ENCODE measurements around the gene UBA1.

Gene UBA1

GRCh38 chrX:47158131-47158530, 35.5 kb upstream of the UBA1 start:
- Histone ChIP-seq H3K27ac (ENCODE audit: low read depth, low read length) (no peak overlapping the region), H3K27me3 (ENCODE audit: insufficient read depth, low read length, poor library complexity) (no peaks in the 10 kb centered on the region), H3K4me2 (ENCODE audit: low read length) (no peak overlapping the region), H3K18ac (ENCODE audit: low read length) (no peak overlapping the region), H4K8ac (ENCODE audit: low read depth, low read length) (no peak overlapping the region), H2BK5ac (ENCODE audit: low read length) (no peak overlapping the region), H2BK15ac (replicated peaks; ENCODE audit: low read depth) (no peak overlapping the region), H2AK5ac (ENCODE audit: low read length) (no peak overlapping the region), H3K23ac (ENCODE audit: low read length) (no peak overlapping the region), H4K5ac (ENCODE audit: low read length) (no peak overlapping the region), H3K79me2 (ENCODE audit: control insufficient read depth, insufficient read depth, low read length) (peaks cover 13% of the 10 kb centered on the region), H3K4me1 (ENCODE audit: control insufficient read depth, low read depth, low read length) (no peaks in the 10 kb centered on the region), H3K36me3 (ENCODE audit: control insufficient read depth, insufficient read depth, low read length) (no peaks in the 10 kb centered on the region), H3K79me1 (ENCODE audit: low read length) (no peaks in the 10 kb centered on the region), H3K9ac (ENCODE audit: low read length) (no peak overlapping the region), H3K4ac (ENCODE audit: low read depth, low read length) (no peak overlapping the region), H3K56ac (ENCODE audit: low read length) (no peak overlapping the region), H2BK120ac (ENCODE audit: low read depth, low read length) (no peak overlapping the region), H3K4me3 (ENCODE audit: low read length) (no peak overlapping the region)
- no CpG with 5 or more reads among the region's 16 CpGs for WGBS (ENCODE audit: extremely low coverage, insufficient coverage, low lambda C conversion rate)
- DNase-seq, result no peak

DNA sequence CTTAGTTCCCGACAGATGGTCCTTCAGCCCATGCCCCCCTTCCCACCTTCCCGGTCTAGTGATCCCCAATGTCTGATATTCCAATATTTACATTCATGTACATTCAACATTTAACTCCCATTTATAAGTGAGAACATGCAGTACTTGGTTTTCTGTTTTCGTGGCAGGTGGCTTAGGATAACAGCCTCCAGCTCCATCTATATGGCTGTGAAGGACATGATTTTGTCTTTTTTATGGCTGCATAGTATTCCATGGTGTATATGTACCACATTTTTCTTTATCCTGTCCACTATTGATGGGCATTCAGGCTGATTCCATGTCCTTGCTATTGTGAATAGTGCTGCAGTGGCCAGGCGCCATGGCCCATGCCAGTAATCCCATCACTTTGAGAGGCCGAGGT, 34.8 kb upstream of the UBA1 start:
- H3K36me3 ChIP-seq (ENCODE audit: control insufficient read depth, insufficient read depth, low read length), result no peaks in the 10 kb centered on the region
- H3K4me2 ChIP-seq (ENCODE audit: low read length), result no peak overlapping the region
- H3K23ac ChIP-seq (ENCODE audit: low read length), result no peak overlapping the region
- no peak overlapping the region for H3K18ac ChIP-seq (ENCODE audit: low read length)
- WGBS (ENCODE audit: extremely low coverage, insufficient coverage, low lambda C conversion rate), result no CpG with 5 or more reads among the region's 5 CpGs
- H3K56ac ChIP-seq (ENCODE audit: low read length), result no peak overlapping the region
- peaks cover 13% of the 10 kb centered on the region for H3K79me2 ChIP-seq (ENCODE audit: control insufficient read depth, insufficient read depth, low read length)
- H3K9ac ChIP-seq (ENCODE audit: low read length), result no peak overlapping the region
- H2BK15ac ChIP-seq (replicated peaks; ENCODE audit: low read depth), result no peak overlapping the region
- H3K4me3 ChIP-seq (ENCODE audit: low read length), result no peak overlapping the region
- no peak overlapping the region for H2BK5ac ChIP-seq (ENCODE audit: low read length)
- H3K4me1 ChIP-seq (ENCODE audit: control insufficient read depth, low read depth, low read length), result no peaks in the 10 kb centered on the region
- H3K27ac ChIP-seq (ENCODE audit: low read depth, low read length), result no peak overlapping the region
- H3K79me1 ChIP-seq (ENCODE audit: low read length), result no peaks in the 10 kb centered on the region
- H4K8ac ChIP-seq (ENCODE audit: low read depth, low read length), result no peak overlapping the region
- H4K5ac ChIP-seq (ENCODE audit: low read length), result no peak overlapping the region
- H2AK5ac ChIP-seq (ENCODE audit: low read length), result no peak overlapping the region
- no peak overlapping the region for H3K4ac ChIP-seq (ENCODE audit: low read depth, low read length)
- DNase-seq, result no peak
- no peak overlapping the region for H2BK120ac ChIP-seq (ENCODE audit: low read depth, low read length)
- no peaks in the 10 kb centered on the region for H3K27me3 ChIP-seq (ENCODE audit: insufficient read depth, low read length, poor library complexity)

DNA sequence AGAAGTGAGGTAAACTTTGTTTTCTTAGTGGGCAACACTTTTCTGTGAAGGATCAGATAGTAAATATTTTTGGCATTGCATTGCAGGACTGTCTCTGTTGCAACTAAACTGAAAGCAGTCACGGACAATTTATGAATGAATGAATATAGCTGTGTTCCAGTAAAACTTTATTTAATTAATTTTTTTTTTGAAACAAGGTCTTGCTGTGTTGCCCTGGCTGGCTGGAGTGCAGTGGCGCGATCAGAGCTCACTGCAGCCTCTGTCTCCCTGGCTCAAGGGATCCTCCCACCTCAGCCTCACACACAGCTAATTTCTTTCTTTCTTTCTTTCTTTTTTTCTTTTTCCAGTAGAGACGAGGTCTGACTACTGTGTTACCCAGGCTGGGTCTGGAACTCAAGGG, 32.8 kb upstream of the UBA1 start:
- H3K18ac ChIP-seq (ENCODE audit: low read length), result no peak overlapping the region
- H3K4me2 ChIP-seq (ENCODE audit: low read length), result no peak overlapping the region
- no peak overlapping the region for H3K27ac ChIP-seq (ENCODE audit: low read depth, low read length)
- H3K9ac ChIP-seq (ENCODE audit: low read length), result no peak overlapping the region
- no peak overlapping the region for H3K4ac ChIP-seq (ENCODE audit: low read depth, low read length)
- H2BK15ac ChIP-seq (replicated peaks; ENCODE audit: low read depth), result no peak overlapping the region
- no peak overlapping the region for H4K5ac ChIP-seq (ENCODE audit: low read length)
- H3K56ac ChIP-seq (ENCODE audit: low read length), result no peak overlapping the region
- no peaks in the 10 kb centered on the region for H3K79me1 ChIP-seq (ENCODE audit: low read length)
- no peak overlapping the region for H4K8ac ChIP-seq (ENCODE audit: low read depth, low read length)
- no peak overlapping the region for H2AK5ac ChIP-seq (ENCODE audit: low read length)
- H3K36me3 ChIP-seq (ENCODE audit: control insufficient read depth, insufficient read depth, low read length), result no peaks in the 10 kb centered on the region
- no peaks in the 10 kb centered on the region for H3K27me3 ChIP-seq (ENCODE audit: insufficient read depth, low read length, poor library complexity)
- H3K4me1 ChIP-seq (ENCODE audit: control insufficient read depth, low read depth, low read length), result no peaks in the 10 kb centered on the region
- H3K23ac ChIP-seq (ENCODE audit: low read length), result no peak overlapping the region
- peaks cover 13% of the 10 kb centered on the region for H3K79me2 ChIP-seq (ENCODE audit: control insufficient read depth, insufficient read depth, low read length)
- no peak overlapping the region for H2BK5ac ChIP-seq (ENCODE audit: low read length)
- no peak overlapping the region for H3K4me3 ChIP-seq (ENCODE audit: low read length)
- WGBS (ENCODE audit: extremely low coverage, insufficient coverage, low lambda C conversion rate), result no CpG with 5 or more reads among the region's 4 CpGs
- no peak overlapping the region for H2BK120ac ChIP-seq (ENCODE audit: low read depth, low read length)
- no peak for DNase-seq

DNA sequence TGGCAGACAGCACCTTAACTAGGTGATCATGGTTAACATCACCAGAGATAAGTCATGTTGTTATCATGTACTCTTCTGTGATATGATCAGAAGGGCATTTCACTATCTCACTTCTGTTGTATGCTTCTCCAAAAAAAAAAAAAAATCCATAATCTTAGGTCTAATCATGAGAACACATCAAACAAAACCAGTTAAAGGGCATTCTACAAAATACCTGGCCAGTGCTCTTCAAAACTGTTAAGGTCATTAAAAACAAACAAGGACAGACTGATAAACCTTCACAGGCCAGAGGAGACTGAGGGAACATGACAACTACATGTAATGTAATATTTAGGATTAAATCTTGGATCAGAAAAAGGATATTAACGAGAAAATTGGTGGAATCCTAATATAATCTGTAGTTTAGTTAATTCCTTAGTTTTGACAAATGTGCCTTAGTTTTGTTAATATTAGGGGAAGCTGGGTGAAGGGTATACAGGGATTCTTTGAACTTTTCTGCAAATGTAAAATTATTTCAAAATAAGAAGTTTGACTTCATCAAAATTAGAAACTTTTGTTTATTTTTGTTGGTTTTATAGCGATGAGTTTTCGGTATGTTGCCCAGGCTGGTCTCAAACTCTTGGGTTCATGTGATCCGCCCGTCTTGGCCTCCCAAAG, 30.6 kb upstream of the UBA1 start:
- Histone ChIP-seq H3K27me3 (ENCODE audit: insufficient read depth, low read length, poor library complexity) (no peaks in the 10 kb centered on the region), H3K27ac (ENCODE audit: low read depth, low read length) (no peak overlapping the region), H3K9ac (ENCODE audit: low read length) (no peak overlapping the region), H3K56ac (ENCODE audit: low read length) (no peak overlapping the region), H3K4ac (ENCODE audit: low read depth, low read length) (no peak overlapping the region), H3K36me3 (ENCODE audit: control insufficient read depth, insufficient read depth, low read length) (no peaks in the 10 kb centered on the region), H3K18ac (ENCODE audit: low read length) (no peak overlapping the region), H2AK5ac (ENCODE audit: low read length) (no peak overlapping the region), H3K4me1 (ENCODE audit: control insufficient read depth, low read depth, low read length) (no peaks in the 10 kb centered on the region), H3K79me1 (ENCODE audit: low read length) (no peaks in the 10 kb centered on the region), H2BK15ac (replicated peaks; ENCODE audit: low read depth) (no peak overlapping the region), H2BK120ac (ENCODE audit: low read depth, low read length) (no peak overlapping the region), H3K79me2 (ENCODE audit: control insufficient read depth, insufficient read depth, low read length) (no peaks in the 10 kb centered on the region), H3K4me2 (ENCODE audit: low read length) (no peak overlapping the region), H3K23ac (ENCODE audit: low read length) (no peak overlapping the region), H3K4me3 (ENCODE audit: low read length) (no peak overlapping the region), H4K5ac (ENCODE audit: low read length) (no peak overlapping the region), H4K8ac (ENCODE audit: low read depth, low read length) (no peak overlapping the region), H2BK5ac (ENCODE audit: low read length) (no peak overlapping the region)
- no peak for DNase-seq
- WGBS (ENCODE audit: extremely low coverage, insufficient coverage, low lambda C conversion rate), result 100% methylated on average over 1 of the region's 5 CpGs

GRCh38 chrX:47164420-47164819, 29.2 kb upstream of the UBA1 start:
- Histone ChIP-seq H3K18ac (ENCODE audit: low read length) (no peak overlapping the region), H4K8ac (ENCODE audit: low read depth, low read length) (no peak overlapping the region), H3K4ac (ENCODE audit: low read depth, low read length) (no peak overlapping the region), H2AK5ac (ENCODE audit: low read length) (no peak overlapping the region), H2BK120ac (ENCODE audit: low read depth, low read length) (no peak overlapping the region), H3K36me3 (ENCODE audit: control insufficient read depth, insufficient read depth, low read length) (no peaks in the 10 kb centered on the region), H3K79me2 (ENCODE audit: control insufficient read depth, insufficient read depth, low read length) (no peaks in the 10 kb centered on the region), H3K27me3 (ENCODE audit: insufficient read depth, low read length, poor library complexity) (no peaks in the 10 kb centered on the region), H2BK15ac (replicated peaks; ENCODE audit: low read depth) (no peak overlapping the region), H2BK5ac (ENCODE audit: low read length) (no peak overlapping the region), H4K5ac (ENCODE audit: low read length) (no peak overlapping the region), H3K23ac (ENCODE audit: low read length) (no peak overlapping the region), H3K27ac (ENCODE audit: low read depth, low read length) (no peak overlapping the region), H3K4me2 (ENCODE audit: low read length) (no peak overlapping the region), H3K79me1 (ENCODE audit: low read length) (no peaks in the 10 kb centered on the region), H3K9ac (ENCODE audit: low read length) (no peak overlapping the region), H3K56ac (ENCODE audit: low read length) (no peak overlapping the region), H3K4me3 (ENCODE audit: low read length) (no peak overlapping the region), H3K4me1 (ENCODE audit: control insufficient read depth, low read depth, low read length) (no peaks in the 10 kb centered on the region)
- DNase-seq, result no peak
- WGBS (ENCODE audit: extremely low coverage, insufficient coverage, low lambda C conversion rate), result no CpG with 5 or more reads among the region's 3 CpGs

DNA sequence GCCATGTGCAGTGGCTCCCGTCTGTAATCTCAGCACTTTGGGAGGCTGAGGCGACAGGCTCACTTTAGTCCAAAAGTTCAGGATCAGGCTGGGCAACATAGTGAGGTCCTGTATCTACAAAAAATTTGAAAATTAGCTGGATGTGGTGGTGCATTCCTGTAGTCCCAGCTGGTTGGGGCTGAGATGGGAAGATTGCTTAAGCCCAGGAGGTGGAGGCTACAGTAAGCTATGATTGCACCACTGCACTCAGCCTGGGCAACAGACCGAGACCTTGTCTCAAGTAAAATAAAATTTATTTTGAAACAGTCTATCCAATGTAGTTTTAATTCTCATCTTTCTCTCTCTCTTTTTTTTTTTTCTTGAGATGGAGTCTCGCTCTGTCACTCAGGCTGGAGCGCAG, 27.5 kb upstream of the UBA1 start:
- H3K9ac ChIP-seq (ENCODE audit: low read length), result no peak overlapping the region
- no peak overlapping the region for H2BK120ac ChIP-seq (ENCODE audit: low read depth, low read length)
- no peak overlapping the region for H3K18ac ChIP-seq (ENCODE audit: low read length)
- no peaks in the 10 kb centered on the region for H3K36me3 ChIP-seq (ENCODE audit: control insufficient read depth, insufficient read depth, low read length)
- no peak overlapping the region for H2BK15ac ChIP-seq (replicated peaks; ENCODE audit: low read depth)
- no CpG with 5 or more reads among the region's 5 CpGs for WGBS (ENCODE audit: extremely low coverage, insufficient coverage, low lambda C conversion rate)
- H3K4ac ChIP-seq (ENCODE audit: low read depth, low read length), result no peak overlapping the region
- no peak overlapping the region for H4K5ac ChIP-seq (ENCODE audit: low read length)
- no peak overlapping the region for H3K23ac ChIP-seq (ENCODE audit: low read length)
- no peaks in the 10 kb centered on the region for H3K79me2 ChIP-seq (ENCODE audit: control insufficient read depth, insufficient read depth, low read length)
- no peak overlapping the region for H2AK5ac ChIP-seq (ENCODE audit: low read length)
- no peak overlapping the region for H3K4me2 ChIP-seq (ENCODE audit: low read length)
- H3K4me3 ChIP-seq (ENCODE audit: low read length), result no peak overlapping the region
- no peak overlapping the region for H4K8ac ChIP-seq (ENCODE audit: low read depth, low read length)
- H3K79me1 ChIP-seq (ENCODE audit: low read length), result no peaks in the 10 kb centered on the region
- no peak overlapping the region for H3K27ac ChIP-seq (ENCODE audit: low read depth, low read length)
- no peak for DNase-seq
- H3K4me1 ChIP-seq (ENCODE audit: control insufficient read depth, low read depth, low read length), result no peaks in the 10 kb centered on the region
- H3K56ac ChIP-seq (ENCODE audit: low read length), result no peak overlapping the region
- no peak overlapping the region for H2BK5ac ChIP-seq (ENCODE audit: low read length)
- H3K27me3 ChIP-seq (ENCODE audit: insufficient read depth, low read length, poor library complexity), result no peaks in the 10 kb centered on the region
